ENCODE measurements around the gene SH3TC1.

The SH3TC1 gene

GRCh38 chr4:8182294-8182693, 16.8 kb upstream of the SH3TC1 start:
- DNase-seq = no peak

GRCh38 chr4:8182858-8183725, 16.0 kb upstream of the SH3TC1 start:
- no peak for DNase-seq

- DNase-seq = no peak
Observed at GRCh38 chr4:8184061-8184460, 15.0 kb upstream of the SH3TC1 start.

- DNase-seq = no peak
Observed at GRCh38 chr4:8185295-8185694, 13.8 kb upstream of the SH3TC1 start.

- DNase-seq = no peak
Observed at GRCh38 chr4:8185930-8186329, 13.2 kb upstream of the SH3TC1 start.

GRCh38 chr4:8188085-8188484, 11.0 kb upstream of the SH3TC1 start:
- no peak for DNase-seq

GRCh38 chr4:8188743-8189550, 10.1 kb upstream of the SH3TC1 start:
- DNase-seq = no peak

GRCh38 chr4:8189551-8190466, 9.3 kb upstream of the SH3TC1 start:
- no peak for DNase-seq

GRCh38 chr4:8191136-8191747, 7.8 kb upstream of the SH3TC1 start:
- no peak for DNase-seq

GRCh38 chr4:8192748-8193738, 6.0 kb upstream of the SH3TC1 start:
- no peak for DNase-seq

- DNase-seq = no peak
Observed at GRCh38 chr4:8194306-8195242, 4.5 kb upstream of the SH3TC1 start.

GRCh38 chr4:8195431-8195830, 3.7 kb upstream of the SH3TC1 start:
- no peak for DNase-seq

GRCh38 chr4:8195841-8196458, 3.1 kb upstream of the SH3TC1 start:
- DNase-seq = no peak

- DNase-seq = no peak
Observed at GRCh38 chr4:8197521-8197920, 1.6 kb upstream of the SH3TC1 start.

- no peak for DNase-seq
Observed at GRCh38 chr4:8198206-8198905, 734 bp upstream of the SH3TC1 start.

GRCh38 chr4:8199594-8200301, 658 bp downstream of the SH3TC1 start:
- DNase-seq = peak; percentile 68

GRCh38 chr4:8200302-8200975, 1.3 kb downstream of the SH3TC1 start:
- peak; percentile 73 for DNase-seq

Data from activated effector memory CD4-positive, alpha-beta T cell treated with anti-CD3 and anti-CD28 coated beads, Interleukin-2, amount 50 U/mL, for 16 hours (primary cell).